Right atrium auricular region (tissue), 2 donors: ENCODE results near the gene ADARB2. TPM values are rescaled to one million over a fixed set of nuclear protein-coding genes. Genes with fewer than 3 reads are reported as not detected.

ENCODE experiments used
- DNase-seq: peaks from one replicate; pipeline ENCODE4 v3.0.0-alpha.2; 2019; ENCODE audit warnings: low spot score
- H3K27ac ChIP-seq, 2 donors: fragments of 200-600 bp; sonication (generic); 1 replicate in 1 of 2; 2 replicates in 1 of 2; pipeline ENCODE4 v1.5.1; 2016 to 2019
- H3K27me3 ChIP-seq, 2 donors: fragments of 200-600 bp; sonication (generic); one replicate each; pipeline versions ENCODE4 v1.5.1 to v1.6.0; 2017 to 2019
- H3K36me3 ChIP-seq: fragments of 200-600 bp; sonication (generic); one replicate; pipeline ENCODE4 v1.5.1; 2016
- H3K4me1 ChIP-seq, 2 donors: fragments of 200-600 bp; sonication (generic); one replicate each; pipeline versions ENCODE4 v1.5.1 to v1.6.0; 2017 to 2019
- H3K4me3 ChIP-seq, 2 donors: fragments of 200-600 bp; sonication (generic); 1 replicate in 1 of 2; 2 replicates in 1 of 2; pipeline ENCODE4 v1.5.1; 2017 to 2019; ENCODE audit warnings: mild to moderate bottlenecking in 1 of 2, moderate library complexity in 1 of 2
- H3K9me3 ChIP-seq, 2 donors: fragments of 200-600 bp; sonication (generic); one replicate each; pipeline ENCODE4 v1.5.1; 2019
- total RNA-seq, 2 donors: library from RNA; depleted of rRNA; stranded (reverse); fragments of >200 nt; gene quantifications; one replicate each; pipeline ENCODE4 v1.1.0, GENCODE V29; 2016
- TF ChIP-seq, protein P1 (sequence below), 2 donors: fragments of 200-600 bp; sonication (generic); IDR thresholded peaks; one replicate each; pipeline ENCODE4 v1.5.1; 2019; ENCODE audit warnings: antibody characterized with exemption in 2 of 2

Gene ADARB2
- under 1 TPM; 0.33 to 0.71 TPM for total RNA-seq

GRCh38 chr10:1737222-1738061 is at the start of gene ADARB2:
Gene ADARB2, minus strand, starts transcription at chr10:1737525.
- no peak within 1 kb of the TSS for H3K27ac ChIP-seq
- peaks cover 8 to 12% of the 10 kb centered on the region in 2 donors for H3K27me3 ChIP-seq
- no peaks in the 10 kb centered on the region for H3K9me3 ChIP-seq
- no peak for DNase-seq
- peaks cover 0 to 13% of the 10 kb centered on the region in 2 donors for H3K4me1 ChIP-seq
- TF ChIP-seq, protein P1, sequence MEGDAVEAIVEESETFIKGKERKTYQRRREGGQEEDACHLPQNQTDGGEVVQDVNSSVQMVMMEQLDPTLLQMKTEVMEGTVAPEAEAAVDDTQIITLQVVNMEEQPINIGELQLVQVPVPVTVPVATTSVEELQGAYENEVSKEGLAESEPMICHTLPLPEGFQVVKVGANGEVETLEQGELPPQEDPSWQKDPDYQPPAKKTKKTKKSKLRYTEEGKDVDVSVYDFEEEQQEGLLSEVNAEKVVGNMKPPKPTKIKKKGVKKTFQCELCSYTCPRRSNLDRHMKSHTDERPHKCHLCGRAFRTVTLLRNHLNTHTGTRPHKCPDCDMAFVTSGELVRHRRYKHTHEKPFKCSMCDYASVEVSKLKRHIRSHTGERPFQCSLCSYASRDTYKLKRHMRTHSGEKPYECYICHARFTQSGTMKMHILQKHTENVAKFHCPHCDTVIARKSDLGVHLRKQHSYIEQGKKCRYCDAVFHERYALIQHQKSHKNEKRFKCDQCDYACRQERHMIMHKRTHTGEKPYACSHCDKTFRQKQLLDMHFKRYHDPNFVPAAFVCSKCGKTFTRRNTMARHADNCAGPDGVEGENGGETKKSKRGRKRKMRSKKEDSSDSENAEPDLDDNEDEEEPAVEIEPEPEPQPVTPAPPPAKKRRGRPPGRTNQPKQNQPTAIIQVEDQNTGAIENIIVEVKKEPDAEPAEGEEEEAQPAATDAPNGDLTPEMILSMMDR (IDR thresholded peaks at IDR 0.05) = no peak
- no peaks in the 10 kb centered on the region for H3K36me3 ChIP-seq
- peak within 1 kb of the TSS in 1 of 2 donors; percentile 29 for H3K4me3 ChIP-seq

GRCh38 chr10:1785835-1786234 is 48.5 kb upstream of the ADARB2 start:
- Histone ChIP-seq H3K27me3 (no peaks in the 10 kb centered on the region), H3K4me1 (no peaks in the 10 kb centered on the region), H3K4me3 (no peak overlapping the region), H3K9me3 (no peaks in the 10 kb centered on the region), H3K27ac (no peak overlapping the region), H3K36me3 (no peaks in the 10 kb centered on the region)
- no peak for DNase-seq
- TF ChIP-seq, protein P1 (IDR thresholded peaks at IDR 0.05) = no peak

DNA sequence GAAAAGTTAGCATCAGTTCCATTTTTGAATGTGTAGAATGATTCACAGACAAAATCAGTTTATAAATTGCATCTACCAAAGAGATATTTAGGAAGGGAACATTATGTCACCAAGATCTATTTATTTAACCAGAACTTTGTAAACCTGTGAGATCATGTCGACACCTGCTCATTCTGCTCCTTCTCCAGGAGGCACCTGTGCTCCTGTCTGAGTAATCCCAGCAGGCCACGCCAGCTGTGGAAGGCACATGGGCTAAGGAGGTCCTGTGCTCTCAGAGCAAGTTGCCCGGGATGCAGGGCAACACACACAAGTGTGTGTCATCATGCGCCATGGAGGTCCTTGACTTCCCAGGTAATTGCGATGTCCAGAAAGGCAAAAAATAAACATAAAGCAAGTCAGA is 45.5 kb upstream of the ADARB2 start:
- no peak overlapping the region for H3K27ac ChIP-seq
- H3K27me3 ChIP-seq = no peaks in the 10 kb centered on the region
- TF ChIP-seq, protein P1 (IDR thresholded peaks at IDR 0.05) = no peak
- H3K36me3 ChIP-seq = no peaks in the 10 kb centered on the region
- no peak overlapping the region for H3K4me3 ChIP-seq
- no peaks in the 10 kb centered on the region for H3K4me1 ChIP-seq
- H3K9me3 ChIP-seq = no peaks in the 10 kb centered on the region
- no peak for DNase-seq

- H3K4me1 ChIP-seq = no peaks in the 10 kb centered on the region
- H3K27ac ChIP-seq = no peak overlapping the region
- no peaks in the 10 kb centered on the region for H3K9me3 ChIP-seq
- TF ChIP-seq, protein P1 (IDR thresholded peaks at IDR 0.05) = no peak
- no peak overlapping the region for H3K4me3 ChIP-seq
- H3K27me3 ChIP-seq = no peaks in the 10 kb centered on the region
- no peak for DNase-seq
- no peaks in the 10 kb centered on the region for H3K36me3 ChIP-seq
Measured at GRCh38 chr10:1779796-1780195, 42.5 kb upstream of the ADARB2 start.

DNA sequence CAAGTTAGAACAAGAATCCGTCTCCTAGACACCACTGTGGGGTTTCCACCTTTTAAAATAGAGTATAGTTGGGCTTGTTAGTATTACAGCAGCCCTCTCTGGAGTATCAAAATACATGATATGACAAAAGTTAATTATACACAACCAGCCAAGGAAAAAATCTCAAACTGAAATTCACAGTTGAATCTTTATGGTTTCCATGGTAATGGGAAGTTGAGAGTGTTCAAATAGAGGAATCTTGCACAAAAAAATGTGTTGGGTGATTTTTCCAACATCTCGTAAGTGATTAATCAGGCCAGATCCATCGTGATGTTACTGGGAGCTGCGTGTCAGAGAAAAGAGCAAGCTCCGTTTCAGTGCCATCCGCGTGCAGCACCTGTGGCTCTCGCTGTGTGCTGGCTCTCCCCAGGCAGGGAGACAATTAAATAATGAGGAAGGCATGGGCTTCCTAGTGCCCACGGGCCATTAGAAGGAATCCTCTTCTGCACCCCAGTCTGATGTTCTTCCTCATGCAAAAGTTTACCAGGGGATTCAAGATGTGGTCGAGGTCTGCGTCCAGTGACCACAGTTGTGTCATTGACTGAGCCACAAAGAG is 41.1 kb upstream of the ADARB2 start:
- no peaks in the 10 kb centered on the region for H3K27me3 ChIP-seq
- no peak for DNase-seq
- TF ChIP-seq, protein P1 (IDR thresholded peaks at IDR 0.05) = no peak
- H3K4me1 ChIP-seq = no peaks in the 10 kb centered on the region
- no peaks in the 10 kb centered on the region for H3K9me3 ChIP-seq
- no peak overlapping the region for H3K27ac ChIP-seq
- H3K4me3 ChIP-seq = no peak overlapping the region
- no peaks in the 10 kb centered on the region for H3K36me3 ChIP-seq
